GM12878 (cell line): ENCODE measurements around the gene PPP1R18. TPM values are rescaled to one million over a fixed set of nuclear protein-coding genes. Genes with fewer than 3 reads are reported as not detected.
"Not testable (repeated sequence)": the region's sequence is repeated elsewhere in the genome, so short reads cannot be mapped to it uniquely, and the experiment has no call there.

Experiments
- ATAC-seq: fragments of 200-7000 bp; cut with Tn5 transposase; 3 replicates; pipeline ENCODE4 v1.9.1; 2020; ENCODE audit warnings: mild to moderate bottlenecking, moderate library complexity
- BruUV-seq: library from RNA; stranded (reverse); fragments of 400-500 nt; replicated peaks from 2 replicates; lab custom pipeline; 2021; lab: Mats Ljungman, UMichigan
- CTCF ChIA-PET: fragments of 300-600 bp; sonication (Branson Sonifier 250); formaldehyde crosslinking; extraction: SDS; loops from one replicate; lab custom pipeline; 2021; ENCODE audit warnings: inconsistent platforms; lab: Yijun Ruan, JAX
- POLR2A ChIA-PET: fragments of 350-600 bp; formaldehyde crosslinking; extraction: SDS; loops from one replicate; lab custom pipeline; 2021; ENCODE audit warnings: inconsistent platforms; lab: Charles Lee
- RAD21 ChIA-PET: fragments of 300-600 bp; sonication (Branson Sonifier 250); formaldehyde crosslinking; loops from one replicate; lab custom pipeline; 2023; ENCODE audit warnings: antibody characterized with exemption; ENCODE audit not compliant: unreplicated experiment; lab: Charles Lee
- SMC1A ChIA-PET: fragments of 300-600 bp; sonication (Branson Sonifier 250); formaldehyde crosslinking; loops from one replicate; lab custom pipeline; 2023; ENCODE audit not compliant: unreplicated experiment, uncharacterized antibody; lab: Charles Lee
- DNase-seq: peaks from one replicate; pipeline ENCODE4 v3.0.0-alpha.2; 2011; ENCODE audit warnings: low read depth, low spot score
- FAIRE-seq: peaks from 3 replicates; lab custom pipeline; 2011; peaks lifted over from hg19 to GRCh38; lab: Jason Lieb, UNC
- H2AFZ ChIP-seq: 2 replicates; pipeline ENCODE4 v1.6.0; 2011; ENCODE audit warnings: low read depth, low read length, control low read depth; ENCODE audit not compliant: control insufficient read depth
- H3K27ac ChIP-seq: 2 replicates; pipeline ENCODE4 v1.5.1; 2011; ENCODE audit warnings: control low read depth; ENCODE audit not compliant: control insufficient read depth, insufficient read depth
- H3K27me3 ChIP-seq, 2 experiments: replicated peaks in 1 of 2; 2 replicates each; pipeline versions ENCODE4 v1.6.0 to v1.6.1; 2011; ENCODE audit warnings: low read length in 1 of 2; ENCODE audit not compliant: control insufficient read depth in 2 of 2, insufficient read depth in 2 of 2
- H3K36me3 ChIP-seq, 2 experiments: 2 replicates each; pipeline ENCODE4 v1.5.1; 2011; ENCODE audit warnings: low read length in 1 of 2; ENCODE audit not compliant: control insufficient read depth in 2 of 2, insufficient read depth in 2 of 2
- H3K4me1 ChIP-seq: 2 replicates; pipeline ENCODE4 v1.6.1; 2011; ENCODE audit warnings: mild to moderate bottlenecking, low read length, moderate library complexity, mixed read lengths; ENCODE audit not compliant: control insufficient read depth, insufficient read depth
- H3K4me2 ChIP-seq: 2 replicates; pipeline ENCODE4 v1.6.0; 2011; ENCODE audit warnings: control low read depth; ENCODE audit not compliant: control insufficient read depth, insufficient read depth
- H3K4me3 ChIP-seq: fragments of 200-600 bp; sonication (generic); 2 replicates; pipeline ENCODE4 v1.5.1; 2016
- H3K79me2 ChIP-seq: 2 replicates; pipeline ENCODE4 v1.6.0; 2011; ENCODE audit warnings: low read length; ENCODE audit not compliant: control insufficient read depth, insufficient read depth
- H3K9ac ChIP-seq: 2 replicates; pipeline ENCODE4 v1.8.0; 2011; ENCODE audit warnings: low read length, control low read depth, mixed read lengths; ENCODE audit not compliant: control insufficient read depth, insufficient read depth
- H3K9me3 ChIP-seq: replicated peaks from 3 replicates; pipeline ENCODE4 v1.5.1; 2011; ENCODE audit warnings: mild to moderate bottlenecking, low read length; ENCODE audit not compliant: control insufficient read depth, insufficient read depth
- H4K20me1 ChIP-seq: 2 replicates; pipeline ENCODE4 v1.6.0; 2011; ENCODE audit not compliant: control insufficient read depth, insufficient read depth
- IKZF2 ChIP-seq, 2 experiments: fragments of 450-650 bp; IDR thresholded peaks; 2 replicates each; pipeline ENCODE4 v1.6.1; 2017; ENCODE audit warnings: mild to moderate bottlenecking in 2 of 2, moderate library complexity in 2 of 2
- PAX8 ChIP-seq: fragments of 450-650 bp; IDR thresholded peaks from 2 replicates; pipeline ENCODE4 v1.6.1; 2017; ENCODE audit warnings: mild to moderate bottlenecking, moderate library complexity
- SREBF1 ChIP-seq: IDR thresholded peaks from 2 replicates; pipeline ENCODE4 v1.6.1; 2012; ENCODE audit warnings: mild to moderate bottlenecking, low read length
- TCF12 ChIP-seq: IDR thresholded peaks from 2 replicates; pipeline ENCODE4 v1.6.1; 2011; ENCODE audit warnings: low read depth, mild to moderate bottlenecking, low read length
- ZNF217 ChIP-seq: fragments of 450-650 bp; IDR thresholded peaks from 2 replicates; pipeline ENCODE4 v1.6.1; 2017; ENCODE audit warnings: antibody characterized with exemption, mild to moderate bottlenecking
- WGBS: methylation state at CpG from one replicate; pipeline ENCODE4 v1.1.6; 2016; ENCODE audit warnings: low lambda C conversion rate; ENCODE audit not compliant: insufficient replicate concordance, insufficient coverage; ENCODE audit errors: missing lambda C conversion rate; 5-methylcytosine and 5-hydroxymethylcytosine counted together
- in situ Hi-C: fragments of 300-500 bp; cut with MboI; formaldehyde crosslinking; loops from 9 replicates; pipeline ENCODE4 v1.14.3; 2018; ENCODE audit warnings: mixed read lengths
- intact Hi-C: fragments of 100-400 bp; cut with micrococcal nuclease; formaldehyde crosslinking; loops from one replicate; pipeline ENCODE4 v1.14.2; 2022; ENCODE audit not compliant: unreplicated experiment
- polyA plus RNA-seq, 11 experiments: library from polyadenylated mRNA; depleted of rRNA in 4 of 11; unstranded in 6 of 11; stranded (reverse) in 5 of 11; fragments of >200 nt; fragmentation: Nextera tagmentation in 4 of 11; fragmentation: Illumina TruSeq in 1 of 11; extraction: Ambion mirVana in 4 of 11; extraction: Trizol in 1 of 11; gene quantifications; 1 replicate in 1 of 11; 2 replicates in 10 of 11; pipeline versions ENCODE4 v1.2.1 to v1.2.3, GENCODE V29; 2011 to 2016; ENCODE audit warnings: inconsistent platforms in 2 of 11, missing spikeins in 2 of 11, low read depth in 1 of 11
- total RNA-seq, 4 experiments: library from RNA; depleted of rRNA in 3 of 4; stranded (reverse); fragments of >200 nt in 3 of 4; fragmentation: Illumina TruSeq in 1 of 4; extraction: Trizol in 1 of 4; gene quantifications; 2 replicates each; pipeline versions ENCODE4 v1.2.1 to v1.2.3, GENCODE V29; 2013 to 2021
- TF ChIP-seq, protein P1 (sequence below): fragments of 450-650 bp; IDR thresholded peaks from 2 replicates; pipeline ENCODE4 v1.6.1; 2017; ENCODE audit warnings: mild to moderate bottlenecking
- TF ChIP-seq, protein P2 (sequence below): fragments of 450-650 bp; IDR thresholded peaks from 2 replicates; pipeline ENCODE4 v1.6.1; 2016; ENCODE audit warnings: mild to moderate bottlenecking

Gene PPP1R18
- total and polyA plus RNA-seq, 10 of the 15 experiments (the other 5 are each of a cell fraction or from before 2014, with no cell fraction given), result 21.0 to 119 (median 52.6) TPM

DNA sequence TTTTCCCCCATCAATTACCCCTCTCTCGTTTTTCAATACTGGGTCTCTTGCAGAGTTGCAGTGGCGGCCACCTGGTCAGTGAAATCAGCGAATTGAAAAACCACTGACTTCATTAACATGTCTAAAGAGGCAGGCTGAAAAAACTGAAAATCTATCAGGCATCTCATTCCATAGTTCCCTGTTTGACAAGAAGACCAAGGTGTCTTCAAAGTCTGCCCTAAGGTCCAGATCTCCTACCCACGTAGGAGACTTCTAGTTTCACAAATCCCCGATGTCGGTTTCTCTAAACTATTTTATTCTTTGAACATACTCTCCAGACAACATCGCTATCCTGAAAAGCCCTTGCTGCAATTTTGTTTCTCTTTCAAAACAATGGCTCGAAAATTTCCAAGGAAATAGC lies 32.9 kb upstream of the PPP1R18 start:
- Histone ChIP-seq H2AFZ (peak overlapping the region; percentile 81), H3K4me1 (peaks cover 19% of the 10 kb centered on the region)
- POLR2A ChIA-PET, result interaction anchor here (0.9 to 11.6 kb wide), 8 partner anchors 16 to 191 kb away, joined by 3 to 200 read pairs (median 6); partner anchors contain the start of genes MRPS18B and NRM

DNA sequence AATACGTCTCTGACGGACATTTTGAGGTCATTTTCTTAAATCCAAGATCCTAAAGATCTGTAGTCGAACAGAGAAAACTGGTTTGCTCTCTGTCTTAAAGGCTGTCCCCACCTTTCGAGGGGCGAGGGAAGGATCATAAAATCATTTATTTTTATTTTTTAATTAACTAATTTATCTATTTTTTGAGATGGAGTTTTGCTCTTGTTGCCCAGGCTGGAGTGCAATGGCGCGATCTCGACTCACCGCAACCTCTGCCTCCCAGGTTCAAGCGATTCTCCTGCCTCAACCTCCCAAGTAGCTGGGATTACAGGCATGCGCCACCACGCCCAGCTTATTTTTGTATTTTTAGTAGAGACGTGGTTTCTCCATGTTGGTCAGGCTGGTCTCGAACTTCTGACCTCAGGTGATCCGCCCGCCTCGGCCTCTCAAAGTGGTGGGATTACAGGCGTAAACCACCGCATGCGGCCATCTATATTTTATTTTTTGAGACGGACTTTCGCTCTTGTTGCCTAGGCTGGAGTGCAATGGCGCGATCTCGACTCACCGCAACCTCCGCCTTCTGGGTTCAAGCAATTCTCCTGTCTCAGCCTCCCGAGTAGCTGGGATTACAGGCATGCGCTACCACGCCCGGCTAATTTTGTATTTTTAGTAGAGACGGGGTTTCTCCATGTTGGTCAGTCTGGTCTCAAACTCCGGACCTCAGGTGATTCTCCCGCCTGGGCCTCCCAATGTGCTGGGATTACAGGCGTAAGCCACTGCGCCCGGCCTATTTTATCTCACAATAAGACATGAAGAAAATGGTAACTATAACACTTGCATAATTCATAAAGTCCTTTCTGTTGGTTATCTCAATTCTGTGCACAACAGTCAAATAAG lies 31.6 kb upstream of the PPP1R18 start:
- Histone ChIP-seq H2AFZ (peak overlapping the region; percentile 66), H3K4me3 (peak overlapping the region; percentile 83), H3K9ac (peak overlapping the region; percentile 62), H3K4me2 (peak overlapping the region; percentile 38), H3K79me2 (peaks cover 65% of the 10 kb centered on the region), H3K36me3 (peaks cover 3 to 14% of the 10 kb centered on the region in 2 experiments; a peak in 3 of 4 replicates), H3K27ac (peak overlapping the region; percentile 92)
- FAIRE-seq, ATAC-seq, H3K27me3 ChIP-seq, H3K4me1 ChIP-seq, H4K20me1 ChIP-seq, DNase-seq, H3K9me3 ChIP-seq, BruUV-seq: not testable (repeated sequence)
- SMC1A ChIA-PET, result interaction anchor here (0.7 to 17.7 kb wide), 5 partner anchors 19 to 209 kb away, joined by 3 to 265 read pairs (median 3); partner anchors contain the start of gene NRM
- WGBS, result 21% methylated on average over 37 of the region's 37 CpGs
- POLR2A ChIA-PET, result interaction anchor here (0.9 to 11.6 kb wide), 13 partner anchors 11 to 165 kb away, joined by 3 to 200 read pairs (median 6); partner anchors contain the start of genes FLOT1 and NRM
- intact Hi-C loops (loop anchor here (1.0 kb wide), 3 partner anchors 31 to 101 kb away; partner anchors contain the start of genes MRPS18B and PPP1R10), in situ Hi-C loops (loop anchor here (5.0 kb wide), 2 partner anchors 36 to 101 kb away; partner anchors contain the start of genes MRPS18B and PPP1R10)
- CTCF ChIA-PET, result interaction anchor here (0.8 to 22.7 kb wide), 7 partner anchors 10 to 236 kb away, joined by 3 to 487 read pairs (median 4); partner anchors contain the start of gene NRM
- RAD21 ChIA-PET, result interaction anchor here (1.1 to 11.2 kb wide), 6 partner anchors 18 to 369 kb away, joined by 3 to 209 read pairs (median 9); partner anchors contain the start of genes DHX16 and NRM
- TF ChIP-seq IKZF2 (IDR thresholded peaks at IDR 0.05) (peak in 1 of 2 experiments; percentile 44; a peak in 1 of 4 replicates), PAX8 (0 out of 2 replicates have a peak, but pooled peaks have one; percentile 88), ZNF217 (peak; percentile 56; the same call in 1 of the 2 replicates)
- TF ChIP-seq, protein P1, sequence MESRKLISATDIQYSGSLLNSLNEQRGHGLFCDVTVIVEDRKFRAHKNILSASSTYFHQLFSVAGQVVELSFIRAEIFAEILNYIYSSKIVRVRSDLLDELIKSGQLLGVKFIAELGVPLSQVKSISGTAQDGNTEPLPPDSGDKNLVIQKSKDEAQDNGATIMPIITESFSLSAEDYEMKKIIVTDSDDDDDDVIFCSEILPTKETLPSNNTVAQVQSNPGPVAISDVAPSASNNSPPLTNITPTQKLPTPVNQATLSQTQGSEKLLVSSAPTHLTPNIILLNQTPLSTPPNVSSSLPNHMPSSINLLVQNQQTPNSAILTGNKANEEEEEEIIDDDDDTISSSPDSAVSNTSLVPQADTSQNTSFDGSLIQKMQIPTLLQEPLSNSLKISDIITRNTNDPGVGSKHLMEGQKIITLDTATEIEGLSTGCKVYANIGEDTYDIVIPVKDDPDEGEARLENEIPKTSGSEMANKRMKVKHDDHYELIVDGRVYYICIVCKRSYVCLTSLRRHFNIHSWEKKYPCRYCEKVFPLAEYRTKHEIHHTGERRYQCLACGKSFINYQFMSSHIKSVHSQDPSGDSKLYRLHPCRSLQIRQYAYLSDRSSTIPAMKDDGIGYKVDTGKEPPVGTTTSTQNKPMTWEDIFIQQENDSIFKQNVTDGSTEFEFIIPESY, result peak; percentile 76; the same call in 1 of the 2 replicates
- TF ChIP-seq, protein P2, sequence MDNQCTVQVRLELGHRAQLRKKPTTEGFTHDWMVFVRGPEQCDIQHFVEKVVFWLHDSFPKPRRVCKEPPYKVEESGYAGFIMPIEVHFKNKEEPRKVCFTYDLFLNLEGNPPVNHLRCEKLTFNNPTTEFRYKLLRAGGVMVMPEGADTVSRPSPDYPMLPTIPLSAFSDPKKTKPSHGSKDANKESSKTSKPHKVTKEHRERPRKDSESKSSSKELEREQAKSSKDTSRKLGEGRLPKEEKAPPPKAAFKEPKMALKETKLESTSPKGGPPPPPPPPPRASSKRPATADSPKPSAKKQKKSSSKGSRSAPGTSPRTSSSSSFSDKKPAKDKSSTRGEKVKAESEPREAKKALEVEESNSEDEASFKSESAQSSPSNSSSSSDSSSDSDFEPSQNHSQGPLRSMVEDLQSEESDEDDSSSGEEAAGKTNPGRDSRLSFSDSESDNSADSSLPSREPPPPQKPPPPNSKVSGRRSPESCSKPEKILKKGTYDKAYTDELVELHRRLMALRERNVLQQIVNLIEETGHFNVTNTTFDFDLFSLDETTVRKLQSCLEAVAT, result peak; percentile 97

More for the DNA sequence above, 32.9 kb upstream of the PPP1R18 start:
- Histone ChIP-seq H4K20me1 (peaks cover 6% of the 10 kb centered on the region; the same call in 1 of the 2 replicates), H3K27me3 (no peaks in the 10 kb centered on the region), H3K4me3 (peak overlapping the region; percentile 83), H3K27ac (peak overlapping the region; percentile 92), H3K79me2 (peaks cover 78% of the 10 kb centered on the region), H3K36me3 (peaks cover 10 to 14% of the 10 kb centered on the region in 2 experiments), H3K4me2 (peak overlapping the region; percentile 38), H3K9ac (peak overlapping the region; percentile 62), H3K9me3 (no peaks in the 10 kb centered on the region)
- SMC1A ChIA-PET, result interaction anchor here (0.7 to 17.7 kb wide), 8 partner anchors 12 to 104 kb away, joined by 3 to 265 read pairs (median 4); partner anchors contain the start of gene NRM
- FAIRE-seq (peak; percentile 69), ATAC-seq (no peak), DNase-seq (no peak)
- TF ChIP-seq SREBF1, result no peak
- 0 out of 2 replicates have a peak, but pooled peaks have one; percentile 24 for TF ChIP-seq TCF12
- intact Hi-C loops (no loop called here), in situ Hi-C loops (loop anchor here (5.0 kb wide), 2 partner anchors 37 to 102 kb away; partner anchors contain the start of genes MRPS18B and PPP1R10)
- WGBS, result under 1% methylated on average over 8 of the region's 8 CpGs
- no TSS peak for BruUV-seq
- CTCF ChIA-PET, result interaction anchor here (0.7 to 22.7 kb wide), 6 partner anchors 9 to 238 kb away, joined by 3 to 487 read pairs (median 4); partner anchors contain the start of gene NRM
- RAD21 ChIA-PET, result interaction anchor here (1.5 to 11.2 kb wide), 4 partner anchors 29 to 194 kb away, joined by 5 to 209 read pairs (median 60); partner anchors contain the start of gene NRM
